Activated T-helper 1 cell treated with Interleukin-2 at 50 U/mL for 16 hours (primary cell): ENCODE results near the gene IL1R2.

Experiments
- DNase-seq: peaks from one replicate; pipeline ENCODE4 v3.0.0-alpha.2; 2020; ENCODE audit warnings: low read depth

The IL1R2 gene

DNA sequence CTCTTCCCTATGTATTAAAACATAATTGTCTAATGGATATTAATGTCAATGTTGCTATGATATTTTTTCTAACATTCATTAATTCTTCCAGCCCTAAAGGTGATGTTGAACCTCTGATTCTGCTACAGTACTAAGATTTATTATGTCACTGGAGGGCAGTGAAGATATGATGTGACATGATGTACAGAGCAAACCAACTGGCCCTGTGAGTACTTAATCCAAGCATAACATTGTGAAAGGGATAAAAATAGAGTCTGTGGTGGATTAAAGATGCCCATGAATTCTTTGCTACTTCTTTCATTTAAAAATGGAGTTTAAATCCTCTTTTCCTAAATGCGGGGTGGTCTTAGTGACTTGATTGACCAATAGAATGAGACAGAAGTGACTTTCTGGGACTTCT, 51.8 kb downstream of the IL1R2 start:
- DNase-seq: no peak

- DNase-seq: no peak
Observed at GRCh38 chr2:102044235-102044896, 52.6 kb downstream of the IL1R2 start.

- DNase-seq: no peak
Observed at GRCh38 chr2:102044967-102045489, 53.3 kb downstream of the IL1R2 start.

DNA sequence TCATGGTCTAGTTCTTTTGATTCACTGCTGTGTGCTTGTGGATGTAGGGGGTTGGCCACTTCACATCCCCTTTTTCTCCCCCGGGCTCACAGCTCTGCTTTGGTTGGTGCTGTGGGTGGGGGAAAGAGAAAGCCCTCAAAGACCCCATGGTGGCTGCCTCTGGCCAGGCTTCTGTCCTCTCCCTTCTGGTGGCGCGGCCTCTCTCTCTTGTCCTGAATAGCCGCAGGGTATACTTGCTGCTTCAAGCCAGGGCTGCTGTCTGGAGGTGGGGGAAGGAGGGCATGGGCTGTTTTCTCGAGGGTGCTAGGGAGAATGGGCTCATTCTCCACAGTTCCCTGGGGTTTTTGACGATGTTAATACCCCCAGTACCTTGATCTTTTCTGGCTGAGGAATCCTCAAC, 53.9 kb downstream of the IL1R2 start:
- DNase-seq: no peak

DNA sequence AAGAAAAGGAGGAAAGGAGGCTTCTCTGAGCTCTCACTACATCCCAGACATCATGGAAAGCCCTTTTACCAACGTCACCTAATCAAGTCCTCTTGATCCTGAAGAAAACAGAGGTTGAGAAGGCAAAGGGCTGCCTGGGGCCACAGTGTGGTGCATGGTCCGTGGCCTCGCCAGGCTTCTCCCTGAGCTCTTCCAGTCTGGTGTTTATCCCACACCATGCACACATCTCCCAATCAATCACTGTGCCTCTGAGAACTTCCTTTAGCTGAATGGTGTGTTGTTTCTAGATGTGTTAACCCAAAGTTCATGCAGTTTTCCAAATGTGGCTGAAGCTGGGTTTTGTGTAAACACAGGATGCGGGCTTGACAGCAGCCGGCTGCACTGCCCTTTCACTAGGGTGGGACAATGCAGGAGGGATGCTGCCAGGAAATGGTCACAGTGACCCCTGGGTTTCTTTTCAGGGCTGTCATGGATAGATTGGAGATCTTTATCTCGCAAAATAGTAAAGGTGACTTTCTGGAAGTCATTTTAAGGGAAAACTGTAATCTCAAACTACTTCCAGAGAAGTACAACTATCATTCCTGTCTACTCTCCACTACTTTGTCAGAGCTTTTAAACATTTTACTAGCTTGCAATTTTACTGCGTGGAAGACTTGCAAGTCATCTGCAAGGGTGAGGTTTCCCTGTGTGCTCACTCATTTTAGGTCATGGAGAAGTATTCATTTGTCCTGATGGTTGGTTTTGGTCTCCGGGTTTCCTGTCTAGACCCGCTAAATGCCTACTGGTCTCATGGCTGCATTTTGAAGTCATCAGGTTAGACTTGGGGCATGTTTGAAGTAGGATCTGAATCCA, 54.6 kb downstream of the IL1R2 start:
- DNase-seq: no peak

GRCh38 chr2:102048465-102048864, 56.7 kb downstream of the IL1R2 start:
- no peak for DNase-seq

DNA sequence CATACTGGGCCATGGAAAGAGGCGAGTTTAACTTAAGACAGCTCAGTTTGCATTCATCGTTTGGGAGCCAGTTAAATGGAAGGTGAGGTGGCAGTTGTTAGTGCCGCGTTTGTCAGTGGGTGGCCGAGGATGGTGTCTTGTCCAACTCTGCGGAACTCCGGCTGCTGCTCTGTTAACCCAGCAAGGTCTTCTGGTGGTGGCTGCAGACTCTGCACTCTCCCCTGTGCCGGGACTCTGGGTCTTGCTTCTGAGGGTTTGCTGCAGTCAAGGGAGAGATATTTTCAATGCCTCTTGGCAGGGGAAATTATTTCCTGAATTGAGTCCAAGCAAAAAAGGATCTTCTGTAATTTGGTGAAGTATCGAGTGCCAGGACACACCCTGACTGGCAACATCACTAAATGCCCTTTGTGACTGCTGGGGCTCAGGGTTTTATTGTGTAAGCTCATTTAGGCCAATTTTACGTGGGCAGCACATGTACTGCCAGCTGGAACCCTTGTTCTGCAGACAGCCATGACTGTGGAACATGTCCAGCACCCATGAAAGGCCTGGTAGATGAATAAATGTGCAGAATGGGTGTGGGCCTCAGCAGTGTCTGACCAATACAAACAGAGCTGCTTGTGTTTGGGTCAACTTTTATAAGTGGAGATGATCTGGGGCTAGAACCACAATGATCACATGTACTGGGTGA, 58.1 kb downstream of the IL1R2 start:
- DNase-seq: no peak

GRCh38 chr2:102050854-102051391, 59.2 kb downstream of the IL1R2 start:
- no peak for DNase-seq

- DNase-seq: no peak
Observed at GRCh38 chr2:102051692-102052277, 60.0 kb downstream of the IL1R2 start.

GRCh38 chr2:102052365-102052764, 60.6 kb downstream of the IL1R2 start:
- no peak for DNase-seq

- DNase-seq: no peak
Observed at GRCh38 chr2:102053096-102053495, 61.3 kb downstream of the IL1R2 start.

DNA sequence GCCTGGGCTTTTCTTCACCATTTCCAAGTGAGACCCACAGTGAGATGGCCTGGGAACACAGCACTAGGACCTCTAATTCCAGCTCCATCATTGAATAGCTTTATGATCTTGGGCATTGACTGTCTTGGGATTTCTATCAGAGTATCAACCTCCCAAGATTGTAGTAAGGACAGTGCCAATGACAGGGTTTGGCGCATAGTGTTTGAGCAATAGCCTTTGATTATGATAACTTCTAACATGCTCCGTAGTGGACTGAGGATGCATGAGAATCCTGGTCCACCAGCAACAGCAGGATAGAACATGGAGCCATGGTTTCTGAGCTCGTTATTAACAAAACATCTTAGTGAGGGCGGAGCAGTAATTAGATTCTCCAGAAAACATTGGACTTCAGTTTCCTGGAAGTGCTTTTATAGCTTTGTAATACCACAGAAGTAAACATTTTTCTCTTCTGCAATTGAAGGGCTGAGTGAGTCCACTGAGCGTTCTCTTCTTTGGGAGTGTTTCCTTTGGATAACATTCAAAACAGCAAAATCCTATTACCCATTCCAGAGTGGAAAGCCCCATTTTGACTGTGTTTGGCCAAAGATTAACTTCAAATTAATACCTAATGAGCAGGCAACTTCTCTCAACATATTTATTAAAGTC, 63.7 kb downstream of the IL1R2 start:
- DNase-seq: no peak

DNA sequence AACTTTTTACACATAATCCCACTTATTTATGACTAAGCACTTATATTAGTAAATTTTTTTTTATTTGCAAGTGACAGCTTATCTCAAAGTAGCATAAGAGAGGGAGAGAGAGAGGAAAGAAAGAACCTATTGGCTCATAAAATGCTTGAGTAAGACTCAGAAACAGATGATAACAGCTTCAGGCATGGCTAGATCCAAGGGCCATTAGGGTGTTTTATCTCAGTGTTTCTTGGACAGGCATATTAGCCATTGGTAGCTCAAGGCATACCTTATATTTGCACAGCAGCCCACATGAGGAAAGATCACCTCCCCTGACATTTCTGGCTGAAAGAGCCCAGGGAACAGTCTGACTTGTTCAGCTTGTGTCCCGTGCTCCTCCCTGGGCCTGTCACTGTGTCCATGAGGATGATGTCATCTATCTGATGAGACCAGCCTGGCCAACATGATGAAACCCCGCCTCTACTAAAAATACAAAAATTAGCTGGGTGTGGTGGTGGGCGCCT, 64.4 kb downstream of the IL1R2 start:
- DNase-seq: no peak

GRCh38 chr2:102057502-102058292, 65.9 kb downstream of the IL1R2 start:
- no peak for DNase-seq

DNA sequence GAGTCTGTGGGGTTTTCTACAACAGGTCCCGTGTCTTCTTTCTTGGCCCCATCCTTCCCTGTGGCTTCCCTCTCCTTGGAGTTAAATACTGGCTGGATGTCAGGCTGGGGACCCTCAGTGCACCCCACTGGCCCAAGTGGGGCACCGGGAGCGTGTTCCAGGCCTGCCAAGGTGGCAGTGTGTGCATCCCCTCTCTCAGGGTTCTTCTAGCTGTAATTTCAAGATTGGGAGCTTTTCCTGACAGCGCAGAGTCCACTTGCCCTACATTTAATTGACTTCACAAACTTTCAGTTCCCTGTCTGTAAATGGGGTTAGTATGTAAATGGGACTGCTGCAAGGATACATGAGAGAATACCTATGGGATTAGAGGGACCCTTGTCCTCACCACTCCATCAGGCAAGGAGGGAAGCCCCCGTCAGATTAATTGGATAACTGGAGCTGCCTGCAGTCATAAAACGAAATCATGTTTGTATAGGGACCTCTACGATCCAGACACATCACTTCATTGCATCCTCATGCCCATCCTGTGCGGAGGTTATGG, 66.6 kb downstream of the IL1R2 start:
- no peak for DNase-seq

DNA sequence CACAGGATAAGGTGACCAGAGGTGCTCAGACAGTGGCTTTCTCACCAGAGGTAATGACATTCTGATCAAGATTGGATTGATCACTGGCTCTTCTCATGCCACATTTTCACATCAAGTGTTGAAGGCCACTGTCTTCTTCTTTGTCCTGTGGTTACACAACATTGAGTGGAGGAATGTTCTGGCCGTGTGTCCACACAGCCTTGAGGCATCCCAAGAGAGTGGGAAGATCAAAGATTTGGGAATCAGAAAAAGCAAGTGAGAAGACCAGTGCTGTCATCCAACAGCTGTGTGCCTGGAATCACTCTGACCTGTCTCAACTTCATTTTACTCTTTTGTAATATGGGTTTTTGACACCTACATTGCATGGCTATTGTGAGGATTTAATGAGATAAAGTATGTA, 67.4 kb downstream of the IL1R2 start:
- DNase-seq: no peak

DNA sequence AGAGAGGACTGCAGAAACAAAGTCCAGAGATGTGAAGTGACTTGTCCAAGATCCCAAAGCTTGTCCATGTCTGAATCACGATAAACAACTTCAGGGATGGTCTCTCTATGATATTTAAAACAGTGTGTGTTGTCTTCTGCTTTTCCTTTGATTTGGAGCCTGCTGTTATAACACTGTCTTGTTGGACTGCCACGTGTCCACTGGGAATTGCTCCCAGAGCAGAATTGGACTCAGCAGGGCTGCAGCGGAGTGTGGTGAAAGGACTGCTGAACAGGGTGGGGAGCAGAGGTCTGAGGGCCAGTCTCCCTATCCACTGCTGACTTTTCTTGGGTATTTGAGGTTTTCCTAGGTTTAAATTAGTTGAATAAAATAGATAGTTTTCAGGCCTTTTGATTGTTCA, 68.3 kb downstream of the IL1R2 start:
- no peak for DNase-seq

- no peak for DNase-seq
Observed at GRCh38 chr2:102060792-102061191, 69.0 kb downstream of the IL1R2 start.

GRCh38 chr2:102061286-102061699, 69.5 kb downstream of the IL1R2 start:
- no peak for DNase-seq
